ENCODE data around the gene THOC7.

The THOC7 gene

DNA sequence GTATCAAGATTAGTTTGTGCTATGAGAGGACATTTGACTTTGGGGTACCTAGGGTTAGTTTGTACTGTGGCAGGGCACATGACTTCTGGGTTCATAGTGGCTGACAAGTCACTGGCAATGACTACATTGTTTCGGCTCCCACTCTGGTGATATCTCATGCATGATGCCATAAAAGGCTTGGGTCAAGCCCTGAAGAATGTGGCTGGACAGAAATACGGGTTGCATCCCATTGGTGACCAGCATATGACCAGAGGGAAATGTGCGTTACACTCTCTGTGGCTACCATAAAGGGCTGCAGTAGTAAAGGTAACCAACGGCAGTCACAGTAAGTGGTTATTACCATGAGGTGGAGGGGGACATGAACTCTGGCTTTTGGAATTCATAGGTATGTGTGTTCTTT, 18.4 kb downstream of the THOC7 start:
- no peak for DNase-seq (ENCODE audit: low read depth, low spot score)

DNA sequence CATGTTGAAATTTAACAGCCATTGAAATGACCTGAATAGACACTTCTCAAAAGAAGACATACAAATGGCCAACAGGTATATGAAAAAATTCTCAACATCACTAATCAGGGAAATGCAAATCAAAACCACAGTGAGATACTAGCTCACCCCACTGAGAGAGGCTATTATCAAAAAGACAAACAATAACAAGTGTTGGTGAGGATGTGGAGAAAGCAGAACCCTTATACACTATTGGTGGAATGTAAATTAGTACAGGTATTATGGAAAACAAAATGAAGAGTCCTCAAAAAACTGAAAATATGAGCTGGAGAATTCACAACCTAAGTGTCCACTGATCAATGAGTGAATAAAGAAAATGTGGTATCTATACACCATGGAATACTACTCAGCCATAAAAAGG, 21.5 kb downstream of the THOC7 start:
- no peak for DNase-seq (ENCODE audit: low read depth, low spot score)

DNA sequence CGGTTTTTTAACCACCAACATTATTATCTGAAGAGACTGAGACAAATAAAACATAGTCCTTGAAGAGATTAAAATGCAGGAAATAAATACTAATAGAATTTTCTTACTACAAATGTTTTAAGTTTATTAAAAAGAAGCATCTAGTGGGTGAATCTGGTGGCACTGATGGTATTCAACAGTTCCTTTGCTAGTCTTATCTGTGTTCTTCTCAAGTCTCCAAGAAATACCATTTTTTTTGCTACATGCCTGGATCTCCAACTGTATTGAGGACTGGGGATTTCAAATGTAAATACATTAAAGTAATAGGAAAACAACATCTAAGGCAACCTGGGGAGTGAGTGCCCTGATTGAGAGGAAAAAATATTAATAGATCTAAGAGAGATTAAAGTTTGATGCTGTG, 21.9 kb downstream of the THOC7 start:
- DNase-seq (ENCODE audit: low read depth, low spot score), result no peak

GRCh38 chr3:63832395-63832794, 31.2 kb downstream of the THOC7 start:
- no peak for DNase-seq (ENCODE audit: low read depth, low spot score)

DNA sequence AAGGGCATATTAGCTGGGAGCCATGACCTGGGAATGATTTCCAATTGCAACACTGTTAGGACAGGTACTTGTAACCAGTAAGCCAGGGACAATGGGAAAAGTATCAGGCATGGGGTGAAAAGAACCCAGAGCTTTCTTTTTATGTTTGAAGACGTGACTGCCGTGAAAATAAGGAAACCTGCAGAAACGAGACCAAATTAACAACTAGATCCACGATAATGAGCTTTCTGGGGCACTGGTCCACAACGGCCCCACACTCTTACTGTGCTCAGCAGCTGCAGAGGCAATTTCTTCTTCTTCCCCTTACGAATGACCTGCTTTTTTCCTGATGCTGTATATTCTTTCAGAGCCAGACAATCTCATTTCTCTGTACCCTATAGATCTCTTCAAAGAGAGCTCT, 33.1 kb downstream of the THOC7 start:
- no peak for DNase-seq (ENCODE audit: low read depth, low spot score)

DNA sequence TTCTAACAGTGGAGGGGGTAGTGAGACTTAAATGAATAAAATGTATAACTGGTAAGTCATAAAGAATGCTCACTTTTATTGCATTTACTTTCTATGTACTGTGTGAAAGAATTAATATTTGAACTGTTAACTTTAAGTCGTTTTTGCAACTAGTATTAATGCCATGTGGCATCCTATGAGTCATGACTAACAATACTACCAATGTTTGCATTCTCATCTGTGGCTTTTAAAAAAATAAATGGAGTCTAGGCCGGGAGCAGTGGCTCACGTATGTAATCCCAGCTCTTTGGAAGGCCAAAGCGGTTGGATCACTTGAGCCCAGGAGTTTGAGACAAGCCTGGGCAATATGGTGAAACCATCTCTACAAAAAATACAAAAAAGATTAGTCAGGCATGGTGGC, 39.3 kb downstream of the THOC7 start:
- no peak for DNase-seq (ENCODE audit: low read depth, low spot score)

GRCh38 chr3:63819151-63819398, 44.5 kb downstream of the THOC7 start, which contains the start of gene C3orf49:
C3orf49 (plus strand) TSS chr3:63819299; CDS start chr3:63819472, 173 bp downstream.
- DNase-seq (ENCODE audit: low read depth, low spot score), result no peak

DNA sequence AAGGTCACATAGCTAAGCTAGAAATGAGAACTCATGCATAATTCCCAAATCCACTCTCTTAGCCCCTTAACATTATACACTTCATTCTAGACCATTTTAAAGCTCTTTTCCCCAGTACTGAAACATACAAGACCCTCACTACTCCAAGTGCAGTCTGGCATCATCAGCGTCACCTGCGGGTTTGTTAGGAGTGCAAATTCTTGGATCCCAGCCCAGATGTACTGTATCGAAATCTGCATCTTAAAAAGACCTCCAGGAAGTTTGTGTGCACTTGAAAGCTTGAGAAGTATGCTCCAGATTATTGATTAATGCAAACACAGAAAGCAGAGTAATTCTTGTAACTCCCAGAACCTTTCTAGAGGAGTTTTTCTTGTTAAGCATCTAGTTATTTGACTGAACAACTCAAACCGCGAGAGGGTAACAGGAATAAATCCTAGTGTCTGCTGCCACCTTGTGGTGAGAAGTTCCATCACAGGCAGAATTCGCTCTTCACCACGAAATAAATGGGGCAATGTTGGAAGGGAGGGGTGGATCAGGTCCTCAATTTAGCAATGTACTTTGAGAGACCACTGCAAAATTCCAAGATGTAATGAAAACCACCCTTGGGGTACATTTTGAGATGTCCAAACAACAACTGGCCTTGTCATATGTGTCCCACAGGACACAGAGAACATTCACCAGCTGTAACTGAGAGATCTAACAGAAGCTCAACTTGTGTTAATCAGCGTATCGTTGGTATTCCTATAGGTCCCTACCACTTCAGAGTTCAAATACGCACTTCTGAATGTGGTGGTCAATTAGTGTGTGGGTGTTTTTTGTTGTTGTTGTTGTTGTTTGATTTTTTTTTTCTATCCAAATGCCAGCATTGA, 45.1 kb downstream of the THOC7 start:
- peak; percentile 44 for DNase-seq (ENCODE audit: low read depth, low spot score)

DNA sequence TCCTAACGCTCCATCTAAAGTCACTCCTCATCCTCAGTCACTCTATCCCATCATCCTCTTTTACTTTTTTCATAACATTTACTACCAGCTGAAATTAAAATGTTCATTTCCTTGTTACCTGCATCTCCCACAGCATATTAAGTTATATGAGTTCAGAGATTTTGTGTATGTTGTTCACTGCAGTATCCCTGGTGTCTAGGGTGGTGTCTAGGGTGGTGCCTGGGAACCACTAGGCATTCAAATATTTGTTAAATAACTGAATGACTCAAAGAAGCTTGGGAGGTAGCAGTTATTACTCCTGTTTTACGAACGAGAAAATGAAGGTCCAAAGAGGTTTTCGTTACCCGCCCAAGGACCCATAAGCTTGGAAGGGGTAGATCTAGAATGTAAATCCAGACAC, 46.4 kb downstream of the THOC7 start:
- DNase-seq (ENCODE audit: low read depth, low spot score), result no peak

- DNase-seq (ENCODE audit: low read depth, low spot score), result no peak
Measured at GRCh38 chr3:63814237-63814636, 49.4 kb downstream of the THOC7 start.

DNA sequence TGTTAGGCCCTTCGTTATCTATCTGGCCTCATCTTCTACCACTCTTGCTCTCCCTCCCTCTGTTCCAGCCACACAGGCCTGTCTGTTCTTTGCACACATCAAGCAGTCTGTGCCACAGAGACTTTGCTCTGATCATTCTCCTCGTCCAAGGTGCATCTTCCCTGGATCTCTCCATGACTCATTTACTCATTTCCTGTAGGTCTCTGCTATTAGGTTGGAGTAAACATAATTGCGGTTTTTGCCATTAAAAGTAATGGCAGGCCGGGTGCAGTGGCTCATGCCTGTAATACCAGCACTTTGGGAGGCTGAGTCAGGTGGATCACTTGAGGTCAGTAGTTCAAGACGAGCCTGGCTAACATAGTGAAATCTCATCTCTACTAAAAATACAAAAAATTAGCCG, 54.0 kb downstream of the THOC7 start:
- DNase-seq (ENCODE audit: low read depth, low spot score), result no peak

GRCh38 chr3:63808633-63809032, 55.0 kb downstream of the THOC7 start:
- no peak for DNase-seq (ENCODE audit: low read depth, low spot score)

GRCh38 chr3:63807961-63808565, 55.5 kb downstream of the THOC7 start:
- DNase-seq (ENCODE audit: low read depth, low spot score), result no peak

DNA sequence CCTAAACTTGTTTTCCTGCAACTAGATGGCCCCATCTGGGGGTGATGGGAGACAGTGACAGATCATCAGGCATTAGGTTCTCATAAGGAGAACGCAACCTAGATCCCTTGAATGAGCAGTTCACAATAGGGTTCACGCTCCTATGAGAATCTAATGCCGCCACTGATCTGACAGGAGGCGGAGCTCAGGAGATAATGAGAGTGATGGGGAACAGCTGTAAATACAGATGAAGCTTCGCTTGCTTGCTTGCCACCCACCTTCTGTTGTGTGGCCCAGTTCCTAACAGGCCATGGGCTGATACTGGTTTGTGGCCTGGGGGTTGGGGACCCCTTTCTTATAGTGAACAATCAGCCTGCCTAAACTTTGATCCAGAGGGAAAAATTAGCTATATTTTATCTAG, 59.7 kb downstream of the THOC7 start:
- no peak for DNase-seq (ENCODE audit: low read depth, low spot score)

DNA sequence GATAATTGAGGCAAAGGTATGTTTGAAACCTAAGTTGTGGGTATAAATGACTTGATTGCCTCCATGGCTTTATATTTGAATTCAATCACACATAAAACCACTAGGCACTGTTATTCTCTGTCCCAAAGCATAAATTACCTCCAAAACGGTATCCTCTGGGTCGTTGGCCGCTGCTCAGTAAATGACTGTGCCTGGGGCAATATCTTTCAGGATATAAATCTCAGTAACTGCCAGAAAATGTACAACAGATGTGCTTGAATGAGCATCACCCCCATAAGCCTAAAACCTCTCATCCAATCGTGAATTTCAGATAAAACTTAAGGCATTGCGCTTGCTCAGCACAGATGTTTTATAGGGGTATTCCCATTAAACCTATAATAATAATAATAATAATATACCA, 63.5 kb downstream of the THOC7 start:
- DNase-seq (ENCODE audit: low read depth, low spot score), result no peak

GRCh38 chr3:63798949-63799348, 64.7 kb downstream of the THOC7 start:
- no peak for DNase-seq (ENCODE audit: low read depth, low spot score)

DNA sequence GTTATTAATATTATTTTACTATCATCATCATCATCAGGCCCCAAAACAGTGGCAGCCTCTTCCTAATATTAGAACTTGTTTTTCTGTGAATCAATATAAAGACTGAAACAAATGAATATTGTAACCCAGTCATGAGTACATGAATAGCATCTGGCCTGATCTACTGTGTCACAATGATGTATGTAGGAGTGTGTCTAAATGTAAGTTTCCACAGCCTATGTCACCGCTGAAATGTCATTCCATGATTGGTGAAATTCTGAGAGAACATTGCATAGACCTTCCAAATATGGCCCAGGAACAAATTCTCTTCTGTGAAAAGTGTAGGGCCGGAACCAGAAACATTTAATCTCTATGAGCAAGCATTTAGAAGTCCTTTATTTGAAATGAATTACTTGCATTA, 65.1 kb downstream of the THOC7 start:
- no peak for DNase-seq (ENCODE audit: low read depth, low spot score)

- no peak for DNase-seq (ENCODE audit: low read depth, low spot score)
Measured at GRCh38 chr3:63795438-63795837, 68.2 kb downstream of the THOC7 start.

DNA sequence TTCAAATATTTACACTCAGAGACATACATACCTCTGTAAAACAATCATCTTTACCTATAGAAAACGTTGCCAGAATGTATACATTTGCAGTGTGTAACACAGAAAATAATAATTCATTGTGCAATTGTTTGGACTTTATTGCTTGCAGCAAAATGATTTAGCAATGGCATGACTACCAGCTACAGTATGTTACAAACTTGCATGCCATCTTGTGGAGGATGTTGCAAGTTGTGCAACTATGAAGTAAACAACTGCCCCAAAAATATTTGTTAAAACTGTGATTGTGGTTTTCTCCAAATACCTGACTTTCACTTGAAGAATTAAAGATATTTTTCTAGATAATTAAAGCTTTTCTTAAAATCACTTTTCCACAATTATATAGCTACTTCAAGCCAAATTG, 71.6 kb downstream of the THOC7 start:
- no peak for DNase-seq (ENCODE audit: low read depth, low spot score)

Measured in activated CD4-positive, CD25-positive, alpha-beta regulatory T cell treated with anti-CD3 and anti-CD28 coated beads, Interleukin-2, amount 50 U/mL, for 16 hours (primary cell).